K562 (cell line): Measurements from ENCODE around the gene MYO1D. TPM values are rescaled to one million over a fixed set of nuclear protein-coding genes. Genes with fewer than 3 reads are reported as not detected.

Experiments used
- ATAC-seq: fragments of 200-7000 bp; cut with Tn5 transposase; 3 replicates; pipeline ENCODE4 v1.9.1; 2020; ENCODE audit warnings: moderate library complexity
- BruUV-seq: library from RNA; stranded (reverse); fragments of 400-500 nt; replicated peaks from 2 replicates; lab custom pipeline; 2021; lab: Mats Ljungman, UMichigan
- CTCF ChIA-PET: fragments of 300-600 bp; formaldehyde crosslinking; extraction: SDS; loops from one replicate; lab custom pipeline; 2021; ENCODE audit warnings: low intra/inter-chr PET ratio; lab: Yijun Ruan, JAX
- POLR2A ChIA-PET: fragments of 300-600, 350-650 bp; sonication (Branson Sonifier 250); formaldehyde crosslinking; extraction: SDS; loops from one replicate; lab custom pipeline; 2021; ENCODE audit warnings: antibody characterized with exemption, inconsistent platforms; lab: Yijun Ruan, JAX
- DNase-seq, 4 experiments: peaks; one replicate each; pipeline versions ENCODE4 v3.0.0 to v3.0.0-alpha.2; 2011 to 2018; ENCODE audit warnings: low spot score in 3 of 4, mixed read lengths in 3 of 4; ENCODE audit errors: extremely low read depth in 1 of 4
- FAIRE-seq: peaks from 2 replicates; lab custom pipeline; 2011; peaks lifted over from hg19 to GRCh38; lab: Jason Lieb, UNC
- H2AFZ ChIP-seq: 2 replicates; pipeline ENCODE4 v1.6.0; 2011; ENCODE audit warnings: low read depth, low read length, control low read depth, inconsistent platforms
- H3K27ac ChIP-seq: fragments of 200-600 bp; 3 replicates; pipeline ENCODE4 v1.8.0; 2011; ENCODE audit warnings: low read depth, mild to moderate bottlenecking, control low read depth, inconsistent platforms, low read length, moderate library complexity, mixed read lengths; ENCODE audit errors: extremely low read depth
- H3K27me3 ChIP-seq, 2 experiments: fragments of 300-600 bp in 1 of 2; 2 replicates in 1 of 2; 3 replicates in 1 of 2; pipeline versions ENCODE4 v1.6.0 to v1.8.0; 2011; ENCODE audit warnings: inconsistent platforms in 2 of 2, low read length in 2 of 2, mild to moderate bottlenecking in 1 of 2, mixed read lengths in 1 of 2, moderate library complexity in 1 of 2; ENCODE audit not compliant: control insufficient read depth in 2 of 2, insufficient read depth in 2 of 2
- H3K36me3 ChIP-seq: fragments of 300-600 bp; 3 replicates; pipeline ENCODE4 v1.8.0; 2011; ENCODE audit warnings: mild to moderate bottlenecking, low read length, inconsistent platforms; ENCODE audit not compliant: control insufficient read depth, insufficient read depth
- H3K4me1 ChIP-seq, 2 experiments: fragments of 200-600 bp in 1 of 2; replicated peaks in 1 of 2; 2 replicates in 1 of 2; 3 replicates in 1 of 2; pipeline versions ENCODE4 v1.5.1 to v1.8.0; 2011; ENCODE audit warnings: inconsistent platforms in 2 of 2, low read length in 2 of 2, mild to moderate bottlenecking in 1 of 2, mixed read lengths in 1 of 2, moderate library complexity in 1 of 2; ENCODE audit not compliant: control insufficient read depth in 2 of 2, insufficient read depth in 2 of 2
- H3K4me2 ChIP-seq: 2 replicates; pipeline ENCODE4 v1.6.1; 2011; ENCODE audit warnings: low read length, control low read depth, inconsistent platforms, mixed read lengths; ENCODE audit not compliant: insufficient read depth
- H3K4me3 ChIP-seq: fragments of 200-600 bp; sonication (generic), shearing (Covaris generic); 2 replicates; pipeline ENCODE4 v1.5.1; 2016; ENCODE audit warnings: control low read depth, inconsistent platforms
- H3K79me2 ChIP-seq: fragments of 200-600 bp; 3 replicates; pipeline ENCODE4 v1.8.0; 2011; ENCODE audit warnings: low read length, inconsistent platforms; ENCODE audit not compliant: control insufficient read depth, insufficient read depth
- H3K9ac ChIP-seq, 2 experiments: 2 replicates each; pipeline versions ENCODE4 v1.6.0 to v1.6.1; 2011; ENCODE audit warnings: low read depth in 2 of 2, low read length in 2 of 2, control low read depth in 1 of 2, inconsistent platforms in 1 of 2, mild to moderate bottlenecking in 1 of 2, mixed read lengths in 1 of 2; ENCODE audit not compliant: insufficient read depth in 1 of 2
- H3K9me1 ChIP-seq: one replicate; pipeline ENCODE4 v1.6.0; 2011; ENCODE audit warnings: inconsistent platforms, mild to moderate bottlenecking, low read length, moderate library complexity; ENCODE audit not compliant: control insufficient read depth, insufficient read depth
- H3K9me3 ChIP-seq: replicated peaks from 2 replicates; pipeline ENCODE4 v1.5.1; 2011; ENCODE audit warnings: low read depth, low read length, inconsistent platforms; ENCODE audit not compliant: control insufficient read depth, insufficient read depth
- H4K20me1 ChIP-seq: replicated peaks from 2 replicates; pipeline ENCODE4 v1.6.1; 2011; ENCODE audit warnings: low read length, inconsistent platforms, mixed read lengths; ENCODE audit not compliant: control insufficient read depth, insufficient read depth
- DDX20 ChIP-seq: fragments of 450-650 bp; IDR thresholded peaks from 2 replicates; pipeline ENCODE4 v1.6.1; 2016; ENCODE audit warnings: missing genetic modification characterization, low read depth, mild to moderate bottlenecking, missing compliant biosample characterization, moderate library complexity
- EZH2 ChIP-seq: IDR thresholded peaks from 2 replicates; pipeline ENCODE4 v1.6.1; 2012; ENCODE audit warnings: low read depth, mild to moderate bottlenecking, inconsistent platforms, low read length, borderline replicate concordance
- MCM2 ChIP-seq: fragments of 450-650 bp; IDR thresholded peaks from 2 replicates; pipeline ENCODE4 v1.6.1; 2017; ENCODE audit warnings: low read depth, mild to moderate bottlenecking
- SMC3 ChIP-seq: conservative IDR thresholded peaks from 2 replicates; pipeline ENCODE4 v1.6.1; 2011; ENCODE audit warnings: low read depth, low read length, improper control_type of control experiment; ENCODE audit not compliant: insufficient read depth
- TCF7 ChIP-seq: sonication (generic); IDR thresholded peaks from 2 replicates; pipeline ENCODE4 v1.6.1; 2016; ENCODE audit warnings: antibody characterized with exemption, borderline replicate concordance
- ZEB2 ChIP-seq: fragments of 450-650 bp; IDR thresholded peaks from 2 replicates; pipeline ENCODE4 v1.6.1; 2016
- ZNF583 ChIP-seq: fragments of 250-450 bp; sonication (Bioruptor Pico); IDR thresholded peaks from 2 replicates; pipeline ENCODE4 v1.4.0; 2020
- WGBS: fragments of 100-300 bp; shearing (Covaris generic); methylation state at CpG from one replicate; pipeline ENCODE4 v1.1.6; 2016; ENCODE audit warnings: low coverage, mixed read lengths; ENCODE audit not compliant: insufficient coverage; ENCODE audit errors: missing lambda C conversion rate; 5-methylcytosine and 5-hydroxymethylcytosine counted together
- in situ Hi-C: fragments of 300-500 bp; cut with MboI; formaldehyde crosslinking; loops from 4 replicates; pipeline ENCODE4 v1.15.0; 2018; ENCODE audit warnings: inconsistent platforms, mixed read lengths
- intact Hi-C: fragments of 100-400 bp; cut with micrococcal nuclease; formaldehyde crosslinking; loops from 2 replicates; pipeline ENCODE4 v1.14.2; 2022
- polyA plus RNA-seq, 8 experiments: library from polyadenylated mRNA; depleted of rRNA in 4 of 8; stranded (reverse) in 5 of 8; unstranded in 3 of 8; fragments of >200 nt; fragmentation: Nextera tagmentation in 2 of 8; fragmentation: Illumina TruSeq in 1 of 8; extraction: Ambion mirVana in 2 of 8; extraction: Trizol in 1 of 8; gene quantifications; 2 replicates each; pipeline versions ENCODE4 v1.2.1 to v1.2.3, GENCODE V29; 2011 to 2014; ENCODE audit warnings: inconsistent platforms in 1 of 8, missing spikeins in 1 of 8
- total RNA-seq, 7 experiments: library from RNA; depleted of rRNA in 6 of 7; stranded (reverse); fragments of >200 nt in 6 of 7; fragmentation: Illumina TruSeq in 2 of 7; extraction: Trizol in 2 of 7; gene quantifications; 2 replicates each; pipeline versions ENCODE4 v1.2.1 to v1.2.3, GENCODE V29; 2011 to 2021; ENCODE audit warnings: low replicate concordance in 1 of 7

The MYO1D gene
- total and polyA plus RNA-seq, 9 of the 15 experiments (the other 6 are each of a cell fraction or from before 2014, with no cell fraction given) = 2.1 to 71.2 (median 45.4) TPM

GRCh38 chr17:32623196-32623595 is 253.7 kb downstream of the MYO1D start (continued):
- TF ChIP-seq ZNF583 (CRISPR knock-in tag) = no peak
- no peak for TF ChIP-seq ZEB2
- no peak for TF ChIP-seq SMC3
- TF ChIP-seq MCM2 = no peak
- TF ChIP-seq DDX20 (tag) = no peak

DNA sequence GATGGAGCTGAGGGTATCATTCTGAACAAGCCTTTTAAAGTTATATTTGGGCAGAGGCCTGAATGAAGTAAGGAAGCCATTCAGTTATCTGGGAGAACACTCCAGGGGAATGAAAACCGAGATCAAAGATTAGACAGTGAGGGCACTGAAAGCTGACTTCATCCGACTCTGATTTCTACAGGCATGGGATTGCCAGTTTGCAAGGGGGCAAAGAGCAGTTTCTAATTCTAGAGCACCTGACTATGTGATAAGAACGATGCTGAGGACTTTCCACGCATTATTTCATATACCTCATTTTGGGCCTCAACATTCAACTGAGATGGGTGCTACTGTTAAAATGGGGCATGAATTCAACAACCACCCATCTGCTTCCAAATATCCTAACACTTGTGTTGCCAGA is 254.4 kb downstream of the MYO1D start:
- no peak overlapping the region for H3K9ac ChIP-seq
- BruUV-seq = no TSS peak
- no peaks in the 10 kb centered on the region; a peak in 1 of 5 replicates for H3K4me1 ChIP-seq
- ATAC-seq = no peak
- H3K36me3 ChIP-seq = no peaks in the 10 kb centered on the region
- intact Hi-C loops = no loop called here
- FAIRE-seq = no peak
- in situ Hi-C loops = no loop called here
- H3K27ac ChIP-seq = no peak overlapping the region
- no peaks in the 10 kb centered on the region for H3K9me1 ChIP-seq
- WGBS = 39% methylated on average over 4 of the region's 4 CpGs
- TF ChIP-seq TCF7 = no peak
- TF ChIP-seq EZH2 = no peak
- H3K27me3 ChIP-seq = no peaks in the 10 kb centered on the region
- H2AFZ ChIP-seq = no peak overlapping the region
- no peaks in the 10 kb centered on the region for H3K79me2 ChIP-seq
- ChIA-PET POLR2A (interaction anchor here (1.0 kb wide), 1 partner anchor 13 kb away, joined by 4 read pairs; no protein-coding TSS in a partner anchor), CTCF (no interaction called here)
- H4K20me1 ChIP-seq = no peaks in the 10 kb centered on the region; the same call in 1 of the 2 replicates
- DNase-seq = no peak
- no peaks in the 10 kb centered on the region for H3K9me3 ChIP-seq
- H3K4me2 ChIP-seq = no peak overlapping the region
- no peak overlapping the region for H3K4me3 ChIP-seq
